HG03045 (cell line): Measurements from ENCODE around the gene CD300LF.

Source experiments
- ATAC-seq: cut with Tn5 transposase; IDR thresholded peaks from one replicate; pipeline ENCODE4 v1.9.1; 2021; ENCODE audit warnings: mild to moderate bottlenecking, moderate library complexity; ENCODE audit not compliant: unreplicated experiment

Gene CD300LF

GRCh38 chr17:74691151-74691550, 21.6 kb downstream of the CD300LF start:
- no peak for ATAC-seq

GRCh38 chr17:74690409-74690825, 22.3 kb downstream of the CD300LF start:
- no peak for ATAC-seq

- ATAC-seq: no peak
Measured at GRCh38 chr17:74687886-74688285, 24.8 kb downstream of the CD300LF start.

GRCh38 chr17:74686761-74687160, 26.0 kb downstream of the CD300LF start:
- no peak for ATAC-seq

- no peak for ATAC-seq
Measured at GRCh38 chr17:74682471-74683190, 30.1 kb downstream of the CD300LF start.

GRCh38 chr17:74682028-74682427, 30.7 kb downstream of the CD300LF start:
- no peak for ATAC-seq

GRCh38 chr17:74680941-74681340, 31.8 kb downstream of the CD300LF start:
- ATAC-seq: no peak

- no peak for ATAC-seq
Measured at GRCh38 chr17:74680213-74680612, 32.5 kb downstream of the CD300LF start.

GRCh38 chr17:74679374-74679773, 33.3 kb downstream of the CD300LF start:
- no peak for ATAC-seq

- no peak for ATAC-seq
Measured at GRCh38 chr17:74678541-74678940, 34.2 kb downstream of the CD300LF start.

GRCh38 chr17:74677558-74678466, 34.9 kb downstream of the CD300LF start:
- ATAC-seq: no peak

GRCh38 chr17:74671031-74671771, 41.5 kb downstream of the CD300LF start:
- ATAC-seq: no peak

GRCh38 chr17:74670329-74670728, 42.4 kb downstream of the CD300LF start:
- ATAC-seq: no peak

- ATAC-seq: no peak
Measured at GRCh38 chr17:74663561-74663960, 49.2 kb downstream of the CD300LF start.

- no peak for ATAC-seq
Measured at GRCh38 chr17:74659889-74660288, 52.8 kb downstream of the CD300LF start.

GRCh38 chr17:74658620-74659019, 54.1 kb downstream of the CD300LF start:
- ATAC-seq: no peak

GRCh38 chr17:74654742-74655141, 58.0 kb downstream of the CD300LF start:
- no peak for ATAC-seq

- ATAC-seq: no peak
Measured at GRCh38 chr17:74652020-74652419, 60.7 kb downstream of the CD300LF start.

- ATAC-seq: no peak
Measured at GRCh38 chr17:74649909-74650308, 62.8 kb downstream of the CD300LF start.

- ATAC-seq: no peak
Measured at GRCh38 chr17:74647871-74648672, 64.7 kb downstream of the CD300LF start.

GRCh38 chr17:74646231-74646630, 66.5 kb downstream of the CD300LF start:
- no peak for ATAC-seq
